ENCODE results near the gene GGT1. TPM values are rescaled to one million over a fixed set of nuclear protein-coding genes. Genes with fewer than 3 reads are reported as not detected.
"Not testable (repeated sequence)": the region's sequence is repeated elsewhere in the genome, so short reads cannot be mapped to it uniquely, and the experiment has no call there.

GGT1 gene
- polyA plus RNA-seq, 1 donor (not counting 4 experiments of a cell fraction or from before 2014, with no cell fraction given): 5.8 TPM

- H3K9me1 ChIP-seq (ENCODE audit: control insufficient read depth, extremely low read depth, insufficient read depth, low read length); H2AFZ ChIP-seq (ENCODE audit: control insufficient read depth, low read length); FAIRE-seq: not testable (repeated sequence)
These were observed 33.5 kb downstream of the GGT1 start for GRCh38 chr22:24636513-24636912.

GRCh38 chr22:24642307-24642706 lies 39.3 kb downstream of the GGT1 start:
- H3K36me3 ChIP-seq (ENCODE audit: control insufficient read depth in 2 of 2, extremely low read depth in 1 of 2, insufficient read depth in 2 of 2, low read length in 2 of 2); H3K4me2 ChIP-seq (ENCODE audit: control insufficient read depth, extremely low read depth, insufficient read depth, low read depth, low read length); H4K20me1 ChIP-seq (ENCODE audit: control insufficient read depth, extremely low read depth, insufficient read depth, low read length); H3K27me3 ChIP-seq (ENCODE audit: control insufficient read depth, extremely low read depth, insufficient read depth, low read length); FAIRE-seq; H3K9me1 ChIP-seq (ENCODE audit: control insufficient read depth, extremely low read depth, insufficient read depth, low read length); H2AFZ ChIP-seq (ENCODE audit: control insufficient read depth, low read length); H3K4me3 ChIP-seq (ENCODE audit: control insufficient read depth in 2 of 3, extremely low read depth in 1 of 3, insufficient read depth in 2 of 3, low read depth in 1 of 3, low read length in 3 of 3); H3K27ac ChIP-seq (ENCODE audit: control insufficient read depth, insufficient read depth, low read length); H3K79me2 ChIP-seq (ENCODE audit: control insufficient read depth, insufficient read depth, low read length); H3K9ac ChIP-seq (ENCODE audit: control insufficient read depth, extremely low read depth, insufficient read depth, low read length); dilution Hi-C loops (cut with MboI; ENCODE audit: extremely low pct_ligation_motif_present, low sequenced_read_pairs); H3K4me1 ChIP-seq (ENCODE audit: control insufficient read depth, extremely low read depth, insufficient read depth, low read length); DNase-seq (ENCODE audit: low read depth, low spot score); H3K9me3 ChIP-seq (ENCODE audit: control insufficient read depth, low read depth, low read length): not testable (repeated sequence)

More at GRCh38 chr22:24636513-24636912, 33.5 kb downstream of the GGT1 start:
- H3K9ac ChIP-seq (ENCODE audit: control insufficient read depth, extremely low read depth, insufficient read depth, low read length); H3K27me3 ChIP-seq (ENCODE audit: control insufficient read depth, extremely low read depth, insufficient read depth, low read length); H3K36me3 ChIP-seq (ENCODE audit: control insufficient read depth in 2 of 2, extremely low read depth in 1 of 2, insufficient read depth in 2 of 2, low read length in 2 of 2); H3K4me3 ChIP-seq (ENCODE audit: control insufficient read depth in 2 of 3, extremely low read depth in 1 of 3, insufficient read depth in 2 of 3, low read depth in 1 of 3, low read length in 3 of 3); H3K4me2 ChIP-seq (ENCODE audit: control insufficient read depth, extremely low read depth, insufficient read depth, low read depth, low read length); dilution Hi-C loops (cut with MboI; ENCODE audit: extremely low pct_ligation_motif_present, low sequenced_read_pairs); H3K79me2 ChIP-seq (ENCODE audit: control insufficient read depth, insufficient read depth, low read length); H3K4me1 ChIP-seq (ENCODE audit: control insufficient read depth, extremely low read depth, insufficient read depth, low read length); DNase-seq (ENCODE audit: low read depth, low spot score); H3K27ac ChIP-seq (ENCODE audit: control insufficient read depth, insufficient read depth, low read length); H3K9me3 ChIP-seq (ENCODE audit: control insufficient read depth, low read depth, low read length); H4K20me1 ChIP-seq (ENCODE audit: control insufficient read depth, extremely low read depth, insufficient read depth, low read length): not testable (repeated sequence)

GRCh38 chr22:24644409-24644808 lies 41.4 kb downstream of the GGT1 start:
- dilution Hi-C loops (cut with MboI; ENCODE audit: extremely low pct_ligation_motif_present, low sequenced_read_pairs); FAIRE-seq; H3K27ac ChIP-seq (ENCODE audit: control insufficient read depth, insufficient read depth, low read length); DNase-seq (ENCODE audit: low read depth, low spot score); H3K9me1 ChIP-seq (ENCODE audit: control insufficient read depth, extremely low read depth, insufficient read depth, low read length); H3K27me3 ChIP-seq (ENCODE audit: control insufficient read depth, extremely low read depth, insufficient read depth, low read length); H3K36me3 ChIP-seq (ENCODE audit: control insufficient read depth in 2 of 2, extremely low read depth in 1 of 2, insufficient read depth in 2 of 2, low read length in 2 of 2); H4K20me1 ChIP-seq (ENCODE audit: control insufficient read depth, extremely low read depth, insufficient read depth, low read length); H3K9ac ChIP-seq (ENCODE audit: control insufficient read depth, extremely low read depth, insufficient read depth, low read length); H3K4me2 ChIP-seq (ENCODE audit: control insufficient read depth, extremely low read depth, insufficient read depth, low read depth, low read length); H3K4me1 ChIP-seq (ENCODE audit: control insufficient read depth, extremely low read depth, insufficient read depth, low read length); H3K4me3 ChIP-seq (ENCODE audit: control insufficient read depth in 2 of 3, extremely low read depth in 1 of 3, insufficient read depth in 2 of 3, low read depth in 1 of 3, low read length in 3 of 3); H3K9me3 ChIP-seq (ENCODE audit: control insufficient read depth, low read depth, low read length); H2AFZ ChIP-seq (ENCODE audit: control insufficient read depth, low read length); H3K79me2 ChIP-seq (ENCODE audit: control insufficient read depth, insufficient read depth, low read length): not testable (repeated sequence)

GRCh38 chr22:24645408-24646399 lies 42.7 kb downstream of the GGT1 start:
- dilution Hi-C loops (cut with MboI; ENCODE audit: extremely low pct_ligation_motif_present, low sequenced_read_pairs); H3K4me2 ChIP-seq (ENCODE audit: control insufficient read depth, extremely low read depth, insufficient read depth, low read depth, low read length); FAIRE-seq: not testable (repeated sequence)

GRCh38 chr22:24646756-24647155 lies 43.8 kb downstream of the GGT1 start:
- H3K27me3 ChIP-seq (ENCODE audit: control insufficient read depth, extremely low read depth, insufficient read depth, low read length); H3K9me1 ChIP-seq (ENCODE audit: control insufficient read depth, extremely low read depth, insufficient read depth, low read length); DNase-seq (ENCODE audit: low read depth, low spot score); H3K4me2 ChIP-seq (ENCODE audit: control insufficient read depth, extremely low read depth, insufficient read depth, low read depth, low read length); dilution Hi-C loops (cut with MboI; ENCODE audit: extremely low pct_ligation_motif_present, low sequenced_read_pairs); H3K27ac ChIP-seq (ENCODE audit: control insufficient read depth, insufficient read depth, low read length); H3K9me3 ChIP-seq (ENCODE audit: control insufficient read depth, low read depth, low read length); H4K20me1 ChIP-seq (ENCODE audit: control insufficient read depth, extremely low read depth, insufficient read depth, low read length); FAIRE-seq; H2AFZ ChIP-seq (ENCODE audit: control insufficient read depth, low read length); H3K9ac ChIP-seq (ENCODE audit: control insufficient read depth, extremely low read depth, insufficient read depth, low read length); H3K4me1 ChIP-seq (ENCODE audit: control insufficient read depth, extremely low read depth, insufficient read depth, low read length); H3K79me2 ChIP-seq (ENCODE audit: control insufficient read depth, insufficient read depth, low read length); H3K36me3 ChIP-seq (ENCODE audit: control insufficient read depth in 2 of 2, extremely low read depth in 1 of 2, insufficient read depth in 2 of 2, low read length in 2 of 2); H3K4me3 ChIP-seq (ENCODE audit: control insufficient read depth in 2 of 3, extremely low read depth in 1 of 3, insufficient read depth in 2 of 3, low read depth in 1 of 3, low read length in 3 of 3): not testable (repeated sequence)

More at GRCh38 chr22:24645408-24646399, 42.7 kb downstream of the GGT1 start:
- not testable (repeated sequence) for H3K9me1 ChIP-seq (ENCODE audit: control insufficient read depth, extremely low read depth, insufficient read depth, low read length); DNase-seq (ENCODE audit: low read depth, low spot score); H3K4me3 ChIP-seq (ENCODE audit: control insufficient read depth in 2 of 3, extremely low read depth in 1 of 3, insufficient read depth in 2 of 3, low read depth in 1 of 3, low read length in 3 of 3); H3K9ac ChIP-seq (ENCODE audit: control insufficient read depth, extremely low read depth, insufficient read depth, low read length); H3K27me3 ChIP-seq (ENCODE audit: control insufficient read depth, extremely low read depth, insufficient read depth, low read length); H3K79me2 ChIP-seq (ENCODE audit: control insufficient read depth, insufficient read depth, low read length); H3K27ac ChIP-seq (ENCODE audit: control insufficient read depth, insufficient read depth, low read length); H3K9me3 ChIP-seq (ENCODE audit: control insufficient read depth, low read depth, low read length); H3K36me3 ChIP-seq (ENCODE audit: control insufficient read depth in 2 of 2, extremely low read depth in 1 of 2, insufficient read depth in 2 of 2, low read length in 2 of 2); H4K20me1 ChIP-seq (ENCODE audit: control insufficient read depth, extremely low read depth, insufficient read depth, low read length); H2AFZ ChIP-seq (ENCODE audit: control insufficient read depth, low read length); H3K4me1 ChIP-seq (ENCODE audit: control insufficient read depth, extremely low read depth, insufficient read depth, low read length)

Measured in keratinocyte (primary cell).